ENCODE measurements around the gene FAM163B.

DNA sequence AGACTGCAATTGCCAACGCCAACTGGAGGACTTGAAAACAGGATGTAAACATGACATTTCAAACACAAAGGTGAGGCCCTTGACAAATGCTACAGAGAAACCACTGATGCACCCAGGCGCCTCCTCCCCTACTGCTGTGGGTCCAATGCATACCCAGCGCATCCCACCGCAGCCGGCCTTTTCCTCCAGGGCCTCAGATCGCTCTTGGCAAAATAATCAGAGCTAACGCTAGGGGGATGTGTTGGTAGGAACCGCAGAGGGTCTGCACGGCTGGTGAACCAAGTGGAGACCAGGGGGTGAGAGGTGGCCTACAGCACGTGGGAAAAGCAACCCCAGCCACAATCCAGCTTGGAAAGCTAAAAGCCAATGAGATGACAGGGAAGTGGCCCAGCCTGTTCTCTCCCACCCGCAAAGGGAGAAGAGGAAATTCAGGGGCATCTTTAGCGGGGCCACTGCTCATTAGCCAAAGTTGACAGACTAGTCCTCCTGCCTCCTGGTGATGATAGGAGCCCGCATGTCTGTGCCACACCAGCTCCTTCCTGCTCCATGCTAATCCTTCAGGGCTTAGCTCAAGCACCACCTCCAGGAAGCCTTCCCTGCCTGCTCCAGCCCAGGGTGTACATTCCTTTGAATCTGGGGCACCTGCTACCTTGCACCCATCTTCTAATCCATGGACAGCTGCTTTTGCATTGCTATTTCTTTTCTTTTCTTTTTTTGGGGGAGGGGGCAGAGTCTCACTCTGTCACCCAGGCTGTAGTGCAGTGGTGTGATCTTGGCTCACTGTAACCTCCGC is 5.9 kb downstream of the FAM163B start:
- TF ChIP-seq JUND (IDR thresholded peaks at IDR 0.05) (no peak), POLR2AphosphoS5 (IDR thresholded peaks at IDR 0.05; ENCODE audit: low read depth, low read length) (no peak), CHD2 (IDR thresholded peaks at IDR 0.05; ENCODE audit: low read length, partially characterized antibody) (no peak), ZBTB33 (IDR thresholded peaks at IDR 0.05; ENCODE audit: borderline replicate concordance, low read depth) (no peak), USF1 (IDR thresholded peaks at IDR 0.05; ENCODE audit: borderline replicate concordance, low read depth) (no peak), EZH2phosphoT487 (IDR thresholded peaks at IDR 0.05; ENCODE audit: borderline replicate concordance, low read depth) (no peak)
- TF ChIP-seq, protein P1, sequence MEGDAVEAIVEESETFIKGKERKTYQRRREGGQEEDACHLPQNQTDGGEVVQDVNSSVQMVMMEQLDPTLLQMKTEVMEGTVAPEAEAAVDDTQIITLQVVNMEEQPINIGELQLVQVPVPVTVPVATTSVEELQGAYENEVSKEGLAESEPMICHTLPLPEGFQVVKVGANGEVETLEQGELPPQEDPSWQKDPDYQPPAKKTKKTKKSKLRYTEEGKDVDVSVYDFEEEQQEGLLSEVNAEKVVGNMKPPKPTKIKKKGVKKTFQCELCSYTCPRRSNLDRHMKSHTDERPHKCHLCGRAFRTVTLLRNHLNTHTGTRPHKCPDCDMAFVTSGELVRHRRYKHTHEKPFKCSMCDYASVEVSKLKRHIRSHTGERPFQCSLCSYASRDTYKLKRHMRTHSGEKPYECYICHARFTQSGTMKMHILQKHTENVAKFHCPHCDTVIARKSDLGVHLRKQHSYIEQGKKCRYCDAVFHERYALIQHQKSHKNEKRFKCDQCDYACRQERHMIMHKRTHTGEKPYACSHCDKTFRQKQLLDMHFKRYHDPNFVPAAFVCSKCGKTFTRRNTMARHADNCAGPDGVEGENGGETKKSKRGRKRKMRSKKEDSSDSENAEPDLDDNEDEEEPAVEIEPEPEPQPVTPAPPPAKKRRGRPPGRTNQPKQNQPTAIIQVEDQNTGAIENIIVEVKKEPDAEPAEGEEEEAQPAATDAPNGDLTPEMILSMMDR (IDR thresholded peaks at IDR 0.05): no peak

Data from SK-N-SH (cell line).